Skeletal muscle tissue (tissue), 4 donors: ENCODE results near the gene CFAP221. TPM values are rescaled to one million over a fixed set of nuclear protein-coding genes. Genes with fewer than 3 reads are reported as not detected.

Source experiments
- H3K27ac ChIP-seq: one replicate; pipeline ENCODE4 v1.7.0; 2013; ENCODE audit warnings: mild to moderate bottlenecking, low read depth, low read length, inconsistent platforms
- H3K27me3 ChIP-seq, 3 donors: one replicate each; pipeline ENCODE4 v1.7.0; 2013; ENCODE audit warnings: low read length in 3 of 3; ENCODE audit not compliant: control insufficient read depth in 3 of 3, insufficient read depth in 3 of 3
- H3K36me3 ChIP-seq, 3 donors: one replicate each; pipeline ENCODE4 v1.7.0; 2013; ENCODE audit warnings: low read length in 3 of 3; ENCODE audit not compliant: control insufficient read depth in 3 of 3, insufficient read depth in 3 of 3
- H3K4me1 ChIP-seq, 3 donors: one replicate each; pipeline ENCODE4 v1.7.0; 2013; ENCODE audit warnings: low read length in 3 of 3, mild to moderate bottlenecking in 3 of 3; ENCODE audit not compliant: control insufficient read depth in 3 of 3, insufficient read depth in 3 of 3
- H3K4me3 ChIP-seq, 3 donors: one replicate each; pipeline ENCODE4 v1.7.0; 2013; ENCODE audit warnings: low read length in 3 of 3
- H3K9ac ChIP-seq, 3 donors: one replicate each; pipeline ENCODE4 v1.7.0; 2013; ENCODE audit warnings: low read length in 3 of 3, mild to moderate bottlenecking in 3 of 3, moderate library complexity in 2 of 3, low read depth in 1 of 3
- H3K9me3 ChIP-seq, 3 donors: one replicate each; pipeline ENCODE4 v1.7.0; 2013; ENCODE audit warnings: low read length in 3 of 3; ENCODE audit not compliant: control insufficient read depth in 3 of 3
- total RNA-seq: library from RNA; depleted of rRNA; stranded (reverse); fragments of >200 nt; gene quantifications from one replicate; pipeline ENCODE4 v1.2.3, GENCODE V29; 2014
- donor health status: Osteomylitis.

CFAP221 gene
- total RNA-seq, 1 donor from 2014 or later: 1.0 TPM

DNA sequence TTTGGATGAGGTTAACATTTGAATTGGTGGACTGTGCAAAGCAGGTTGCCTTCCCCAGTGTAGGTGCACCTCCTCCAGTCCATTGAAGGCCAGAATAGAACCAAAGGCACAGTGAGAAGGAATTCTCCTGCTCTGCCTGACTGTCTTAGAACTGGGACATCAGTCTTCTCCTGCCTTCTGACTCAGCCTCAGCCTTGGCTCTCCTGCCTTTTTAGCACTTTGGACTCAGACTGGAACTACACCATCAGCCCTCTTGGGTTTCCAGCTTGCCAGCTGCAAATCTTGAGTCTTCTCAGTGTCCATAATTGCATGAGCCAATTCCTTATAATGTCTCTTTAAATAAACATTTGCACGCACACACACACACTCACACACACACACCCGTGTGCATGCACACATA is 126.8 kb downstream of the CFAP221 start:
- H3K27me3 ChIP-seq: peaks cover 0 to 3% (median 0%) of the 10 kb centered on the region in 3 donors
- no peaks in the 10 kb centered on the region for H3K36me3 ChIP-seq
- H3K9me3 ChIP-seq: no peaks in the 10 kb centered on the region
- H3K9ac ChIP-seq: no peak overlapping the region
- no peaks in the 10 kb centered on the region for H3K4me1 ChIP-seq
- H3K27ac ChIP-seq: no peak overlapping the region
- H3K4me3 ChIP-seq: no peak overlapping the region

DNA sequence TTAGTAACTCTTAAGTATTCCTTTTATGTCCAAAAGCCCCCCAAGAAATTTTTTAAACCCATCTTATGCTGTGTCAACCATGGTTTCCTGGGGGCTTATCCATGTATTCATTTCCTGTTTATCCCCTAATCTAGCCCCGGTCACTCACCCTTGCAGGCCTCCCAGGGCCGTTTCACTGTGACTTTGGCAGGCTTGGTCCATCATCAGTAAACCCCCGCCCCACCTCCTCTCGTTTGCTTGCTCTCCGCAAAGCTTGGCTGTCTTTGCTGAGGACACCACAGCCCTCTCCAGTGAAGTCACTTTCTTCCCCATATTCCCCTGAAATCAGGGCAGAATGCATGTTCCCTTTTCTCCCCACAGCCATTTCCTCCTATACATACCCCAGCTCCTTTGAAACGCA is 127.5 kb downstream of the CFAP221 start:
- Histone ChIP-seq H3K9ac (no peak overlapping the region), H3K9me3 (no peaks in the 10 kb centered on the region), H3K4me3 (no peak overlapping the region)

DNA sequence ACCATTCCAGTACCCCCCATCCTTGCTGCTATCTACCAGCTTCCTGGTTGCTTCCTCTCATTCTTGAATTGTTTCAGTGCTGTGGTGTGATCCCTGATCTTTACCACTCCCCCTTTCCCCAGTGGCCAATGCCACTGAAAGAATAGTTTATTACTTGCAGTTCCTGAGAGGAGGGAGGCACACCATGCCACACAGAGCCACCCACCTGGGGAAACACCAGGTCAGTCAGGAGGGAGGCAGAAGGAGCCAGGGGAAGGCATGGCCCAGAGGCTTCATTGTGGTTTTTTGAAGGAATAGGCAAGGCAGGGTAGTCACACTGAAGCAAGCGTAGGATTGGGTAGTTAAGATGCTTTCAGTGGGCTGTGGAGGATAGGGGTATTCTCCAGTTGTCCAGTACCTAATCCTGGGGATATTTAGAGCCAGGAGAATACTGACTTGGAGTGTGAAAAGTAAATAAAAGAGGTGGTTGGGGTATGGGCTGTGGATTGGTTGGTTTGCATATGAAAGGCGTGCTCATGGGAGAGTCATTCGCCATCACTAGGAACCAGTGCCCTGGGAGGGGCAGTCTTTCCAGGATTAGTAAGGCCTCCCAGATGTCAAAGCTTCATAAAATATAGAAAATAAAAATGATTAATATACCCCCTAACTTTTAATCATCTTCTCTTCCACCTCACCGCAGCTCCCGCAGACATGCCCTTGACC is 128.1 kb downstream of the CFAP221 start:
- H3K9ac ChIP-seq: no peak overlapping the region
- no peak overlapping the region for H3K4me3 ChIP-seq
- H3K4me1 ChIP-seq: no peaks in the 10 kb centered on the region
- H3K9me3 ChIP-seq: no peaks in the 10 kb centered on the region
- H3K27ac ChIP-seq: no peak overlapping the region
- no peaks in the 10 kb centered on the region for H3K36me3 ChIP-seq
- H3K27me3 ChIP-seq: peaks cover 0 to 3% (median 0%) of the 10 kb centered on the region in 3 donors

More for the DNA sequence above, 127.5 kb downstream of the CFAP221 start:
- Histone ChIP-seq H3K27ac (no peak overlapping the region), H3K36me3 (no peaks in the 10 kb centered on the region), H3K27me3 (peaks cover 0 to 3% (median 0%) of the 10 kb centered on the region in 3 donors), H3K4me1 (no peaks in the 10 kb centered on the region)

DNA sequence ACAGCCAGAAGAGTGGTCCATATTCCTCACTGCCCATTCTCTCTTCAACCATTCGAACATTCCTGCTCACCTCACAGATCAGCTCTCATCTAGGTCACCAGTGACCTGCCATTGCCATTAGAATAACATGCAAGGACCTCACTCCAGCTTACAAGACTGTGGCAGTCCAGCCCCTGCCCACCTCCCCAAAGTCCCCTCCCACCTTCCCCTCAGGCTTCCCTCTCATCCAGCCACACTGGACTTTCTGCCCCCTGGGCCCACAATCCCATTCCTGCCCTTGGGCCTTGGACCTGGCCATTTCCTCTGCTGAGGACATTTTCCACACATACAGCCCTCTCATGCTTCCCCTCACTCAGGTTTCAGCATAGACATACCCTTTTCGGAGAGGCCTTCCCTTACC is 129.5 kb downstream of the CFAP221 start:
- H3K27me3 ChIP-seq: peaks cover 0 to 3% (median 0%) of the 10 kb centered on the region in 3 donors
- H3K27ac ChIP-seq: no peak overlapping the region
- no peaks in the 10 kb centered on the region for H3K9me3 ChIP-seq

DNA sequence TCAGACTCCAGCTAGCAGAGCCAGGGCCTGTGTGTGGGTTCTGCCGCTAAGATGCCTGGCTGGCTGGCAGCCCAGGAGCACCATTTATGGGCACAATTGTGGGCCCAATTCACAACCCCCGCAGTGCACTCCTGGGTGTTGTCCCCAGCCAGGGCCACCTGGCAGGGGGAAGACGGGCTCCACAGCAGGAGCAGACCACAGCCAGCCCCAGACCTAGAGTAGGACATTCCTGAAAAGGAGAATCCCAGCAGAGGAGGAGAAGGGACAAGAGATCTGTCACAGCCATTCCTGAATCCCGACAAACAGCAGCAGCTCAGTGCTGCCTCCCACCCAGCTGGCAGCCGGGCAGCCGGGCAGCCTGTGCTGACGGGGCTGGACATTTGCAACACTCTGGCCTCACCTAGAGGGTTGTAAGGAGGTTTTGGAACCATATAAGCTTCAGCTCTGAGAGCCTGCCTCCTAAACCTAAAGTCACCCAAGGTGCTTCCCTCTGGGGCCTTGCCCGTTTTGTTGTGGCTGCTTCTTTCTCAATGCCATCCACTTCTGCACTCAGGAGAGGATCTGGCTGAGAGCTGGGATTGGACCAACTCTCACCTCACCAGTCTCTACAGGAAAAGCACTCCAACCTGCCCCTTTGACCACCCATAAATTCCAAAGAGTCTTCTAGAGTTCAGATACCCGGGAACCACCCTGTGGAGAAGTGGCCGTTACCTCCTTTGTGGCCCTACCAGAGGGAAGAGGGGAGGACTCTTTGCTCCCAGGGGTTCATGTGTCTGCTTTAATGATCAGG is 130.7 kb downstream of the CFAP221 start:
- H3K4me1 ChIP-seq: peaks cover 4 to 6% (median 5%) of the 10 kb centered on the region in 3 donors
- H3K27ac ChIP-seq: no peak overlapping the region
- H3K9ac ChIP-seq: no peak overlapping the region

More for the DNA sequence above, 129.5 kb downstream of the CFAP221 start:
- H3K4me3 ChIP-seq: no peak overlapping the region
- no peaks in the 10 kb centered on the region for H3K4me1 ChIP-seq
- H3K9ac ChIP-seq: no peak overlapping the region
- H3K36me3 ChIP-seq: no peaks in the 10 kb centered on the region

DNA sequence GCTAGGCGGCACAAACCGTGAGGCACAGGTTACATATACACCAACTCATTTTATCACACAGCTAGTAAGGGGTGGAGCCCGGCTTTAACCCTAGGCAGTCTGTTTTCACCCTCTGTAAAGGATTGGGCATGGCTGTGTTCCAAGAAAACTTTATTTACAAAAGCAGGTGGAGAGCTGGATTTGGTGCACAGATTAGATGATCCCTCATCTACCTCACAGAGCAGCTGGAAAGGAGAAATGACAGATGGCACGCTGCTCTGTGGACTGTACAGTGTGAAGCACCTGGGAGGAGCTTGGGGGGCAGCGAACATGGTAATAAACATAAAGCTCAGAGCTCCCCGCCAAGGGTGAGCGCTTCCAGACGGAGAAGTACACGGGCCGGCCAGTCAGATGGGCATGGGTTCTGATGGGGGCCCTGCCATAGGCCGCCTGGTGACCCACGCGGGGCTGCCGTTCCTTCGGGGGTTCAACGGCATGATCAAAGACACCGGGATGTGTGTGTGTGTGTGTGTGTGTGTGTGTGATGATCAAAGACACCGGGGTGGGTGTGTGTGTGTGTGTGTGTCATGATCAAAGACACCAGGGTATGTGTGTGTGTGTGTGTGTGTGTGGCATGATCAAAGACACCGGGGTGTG is 133.9 kb downstream of the CFAP221 start:
- H3K9me3 ChIP-seq: no peaks in the 10 kb centered on the region
- no peaks in the 10 kb centered on the region for H3K27me3 ChIP-seq
- peaks cover 6 to 8% (median 6%) of the 10 kb centered on the region in 3 donors for H3K4me1 ChIP-seq
- peak overlapping the region in 1 of 3 donors; percentile 62 for H3K4me3 ChIP-seq
- peaks cover 12 to 14% (median 14%) of the 10 kb centered on the region in 3 donors for H3K36me3 ChIP-seq
- H3K9ac ChIP-seq: no peak overlapping the region
- H3K27ac ChIP-seq: no peak overlapping the region

More for the DNA sequence above, 130.7 kb downstream of the CFAP221 start:
- no peaks in the 10 kb centered on the region for H3K9me3 ChIP-seq
- no peak overlapping the region for H3K4me3 ChIP-seq
- no peaks in the 10 kb centered on the region for H3K36me3 ChIP-seq
- H3K27me3 ChIP-seq: peaks cover 0 to 3% (median 0%) of the 10 kb centered on the region in 3 donors

DNA sequence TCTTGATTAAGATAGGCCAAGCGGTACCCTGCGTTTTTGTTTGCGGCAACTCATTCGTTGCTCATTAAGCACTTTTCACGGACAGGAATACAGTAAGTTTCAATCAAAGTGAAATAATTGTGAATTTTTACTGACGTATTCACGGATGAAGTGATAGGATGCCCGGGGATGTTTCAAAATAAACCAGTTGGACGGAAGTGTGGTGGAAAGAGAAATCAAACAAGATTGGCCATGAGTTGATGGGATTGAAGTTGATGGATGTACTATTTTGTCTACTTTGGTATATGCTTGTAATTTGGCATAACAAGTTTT is 135.2 kb downstream of the CFAP221 start:
- Histone ChIP-seq H3K9ac (peak overlapping the region; percentile 61 to 89 (median 79)), H3K9me3 (no peaks in the 10 kb centered on the region), H3K36me3 (peaks cover 12 to 14% (median 14%) of the 10 kb centered on the region in 3 donors), H3K27me3 (no peaks in the 10 kb centered on the region), H3K4me3 (peak overlapping the region; percentile 78 to 90 (median 85)), H3K4me1 (peaks cover 6 to 12% (median 6%) of the 10 kb centered on the region in 3 donors), H3K27ac (no peak overlapping the region)

DNA sequence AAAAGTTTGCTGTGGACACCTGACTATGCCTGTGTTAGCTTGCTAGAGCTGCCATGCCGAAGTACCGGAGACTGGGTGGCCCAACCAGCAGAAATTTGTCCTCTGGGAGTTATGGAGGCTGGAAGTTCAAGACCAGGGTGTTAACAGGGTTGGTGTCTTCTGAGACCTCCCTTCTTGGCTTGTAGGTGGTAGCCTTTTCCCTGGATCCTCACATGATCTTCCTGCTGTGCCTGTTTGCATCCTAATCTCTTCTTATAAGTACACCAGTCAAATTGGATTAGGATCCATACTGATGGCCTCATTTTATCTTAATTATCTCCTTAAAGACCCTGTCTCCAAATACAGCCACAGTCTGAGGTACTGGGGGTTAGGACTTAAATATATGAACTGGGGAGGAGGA is 135.6 kb downstream of the CFAP221 start:
- peak overlapping the region; percentile 61 to 89 (median 79) for H3K9ac ChIP-seq
- no peak overlapping the region for H3K27ac ChIP-seq
- no peaks in the 10 kb centered on the region for H3K27me3 ChIP-seq
- H3K9me3 ChIP-seq: no peaks in the 10 kb centered on the region
- H3K4me3 ChIP-seq: peak overlapping the region; percentile 78 to 90 (median 85)
- H3K36me3 ChIP-seq: peaks cover 12 to 14% (median 14%) of the 10 kb centered on the region in 3 donors
- peaks cover 6 to 12% (median 6%) of the 10 kb centered on the region in 3 donors for H3K4me1 ChIP-seq

DNA sequence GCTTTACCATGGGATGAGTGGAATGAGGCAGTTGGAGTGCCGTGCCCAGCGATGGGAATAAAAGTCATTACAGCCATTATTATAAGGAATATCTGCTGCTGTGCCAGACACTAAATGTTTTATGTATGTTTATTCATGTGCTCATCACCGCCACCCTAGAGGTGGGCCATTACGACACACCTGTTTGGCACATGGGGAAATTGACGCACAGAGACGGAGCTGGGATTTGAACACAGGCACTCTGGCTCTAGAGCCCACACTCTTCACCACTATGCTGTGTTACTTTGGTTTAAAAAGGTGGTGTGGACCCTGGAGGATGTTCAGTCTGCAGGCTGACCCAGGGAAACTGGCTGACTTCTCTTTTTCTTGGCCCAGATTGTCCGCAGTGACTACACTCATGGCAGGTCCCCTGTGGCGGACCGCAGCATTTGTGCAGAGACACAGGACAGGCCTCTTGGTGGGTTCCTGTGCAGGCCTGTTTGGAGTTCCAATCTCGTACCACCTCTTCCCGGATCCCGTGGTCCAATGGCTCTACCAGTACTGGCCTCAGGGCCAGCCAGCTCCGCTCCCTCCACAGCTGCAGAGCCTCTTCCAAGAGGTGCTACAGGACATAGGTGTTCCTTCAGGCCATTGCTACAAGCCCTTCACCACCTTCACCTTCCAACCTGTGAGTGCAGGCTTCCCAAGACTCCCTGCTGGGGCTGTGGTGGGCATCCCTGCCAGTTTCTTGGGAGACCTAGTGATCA is 136.4 kb downstream of the CFAP221 start:
- Histone ChIP-seq H3K27me3 (no peaks in the 10 kb centered on the region), H3K4me1 (peaks cover 6 to 12% (median 6%) of the 10 kb centered on the region in 3 donors), H3K4me3 (peak overlapping the region in 1 of 3 donors; percentile 90), H3K27ac (no peak overlapping the region), H3K36me3 (peaks cover 12 to 14% (median 14%) of the 10 kb centered on the region in 3 donors), H3K9ac (no peak overlapping the region), H3K9me3 (no peaks in the 10 kb centered on the region)
